ENCODE measurements around the gene C22orf42.

DNA sequence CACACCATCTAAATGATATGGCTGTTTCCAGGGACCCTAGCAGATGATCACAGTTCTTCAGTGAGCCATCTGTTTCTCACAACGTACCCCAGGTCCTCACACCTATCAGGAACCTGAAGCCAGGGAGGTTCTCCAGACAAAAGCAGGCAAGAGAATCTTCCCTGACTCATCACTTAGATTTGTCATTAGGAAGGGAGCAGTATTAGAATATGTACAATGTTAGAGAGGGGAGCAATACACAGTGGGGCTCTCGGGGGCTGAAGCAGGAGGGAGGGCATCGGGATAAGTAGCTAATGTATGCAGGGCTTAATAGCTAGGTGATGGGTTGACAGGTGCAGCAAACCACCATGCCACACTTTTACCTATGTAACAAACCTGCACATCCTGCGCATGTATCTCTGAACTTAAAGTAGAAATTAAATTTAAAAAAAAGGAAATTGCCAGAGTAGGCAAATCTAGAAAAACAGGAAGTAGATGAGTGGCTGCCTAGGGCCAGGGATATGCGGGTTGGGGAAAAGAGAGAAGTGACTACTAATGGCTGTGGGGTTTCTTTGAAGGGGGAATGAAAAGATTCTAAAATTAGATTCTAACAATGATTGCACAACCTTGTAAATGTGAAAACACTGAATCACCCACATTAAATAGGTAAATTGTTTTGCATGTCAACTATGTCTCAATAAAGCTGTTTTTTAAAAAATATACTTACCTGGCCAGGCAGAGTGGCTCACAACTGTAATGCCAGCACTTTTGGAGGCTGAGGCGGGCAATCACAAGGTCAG, 14.4 kb downstream of the C22orf42 start:
- no peak for TF ChIP-seq GATA2 (IDR thresholded peaks at IDR 0.05; ENCODE audit: low read depth, low read length)
- TF ChIP-seq GATA3 (IDR thresholded peaks at IDR 0.05; ENCODE audit: low read depth, low read length) = no peak
